HuH-7 (cell line): ENCODE results near the gene RAMAC.
"Not testable (repeated sequence)": the region's sequence is repeated elsewhere in the genome, so short reads cannot be mapped to it uniquely, and the experiment has no call there.

ENCODE experiments used
- DNase-seq: peaks from one replicate; pipeline ENCODE4 v3.0.0; 2011; ENCODE audit warnings: low spot score

The RAMAC gene

DNA sequence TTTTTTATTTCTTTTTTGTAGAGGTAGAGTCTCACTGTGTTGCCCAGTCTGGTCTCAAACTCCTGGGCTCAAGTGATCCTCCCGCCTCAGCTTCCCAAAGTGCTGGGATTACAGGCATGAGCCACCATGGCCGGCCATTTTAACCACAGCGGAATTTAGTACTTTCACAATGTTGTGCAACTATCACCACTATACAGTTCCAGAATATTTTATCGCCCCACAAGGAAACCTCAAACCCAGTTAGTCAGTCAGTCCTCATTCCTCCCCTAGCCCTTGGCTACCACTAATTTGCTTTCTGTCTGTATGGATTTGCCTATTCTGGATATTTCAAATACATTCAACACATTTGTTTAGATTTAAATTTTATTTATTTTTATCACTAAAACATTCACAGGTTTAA is 17.9 kb upstream of the RAMAC start:
- no peak for DNase-seq

DNA sequence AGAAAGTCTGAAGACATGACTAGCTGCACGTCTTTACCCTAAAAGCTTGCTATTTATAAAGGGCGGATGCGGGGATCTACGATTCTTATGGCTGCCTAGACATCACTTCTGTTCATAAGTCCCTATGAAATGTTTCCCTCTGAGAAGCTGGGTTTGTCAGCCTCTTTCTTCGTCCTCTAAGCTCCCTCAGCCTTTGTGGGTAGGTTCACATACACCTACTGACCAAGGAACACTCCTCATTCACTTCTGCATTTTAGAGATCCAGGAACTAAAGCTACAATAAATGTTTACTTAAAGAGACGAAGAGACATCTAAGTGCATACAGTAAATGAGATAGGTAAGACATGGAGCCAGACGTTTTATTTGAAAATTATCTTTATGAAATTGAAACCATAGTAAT is 16.7 kb upstream of the RAMAC start:
- no peak for DNase-seq

DNA sequence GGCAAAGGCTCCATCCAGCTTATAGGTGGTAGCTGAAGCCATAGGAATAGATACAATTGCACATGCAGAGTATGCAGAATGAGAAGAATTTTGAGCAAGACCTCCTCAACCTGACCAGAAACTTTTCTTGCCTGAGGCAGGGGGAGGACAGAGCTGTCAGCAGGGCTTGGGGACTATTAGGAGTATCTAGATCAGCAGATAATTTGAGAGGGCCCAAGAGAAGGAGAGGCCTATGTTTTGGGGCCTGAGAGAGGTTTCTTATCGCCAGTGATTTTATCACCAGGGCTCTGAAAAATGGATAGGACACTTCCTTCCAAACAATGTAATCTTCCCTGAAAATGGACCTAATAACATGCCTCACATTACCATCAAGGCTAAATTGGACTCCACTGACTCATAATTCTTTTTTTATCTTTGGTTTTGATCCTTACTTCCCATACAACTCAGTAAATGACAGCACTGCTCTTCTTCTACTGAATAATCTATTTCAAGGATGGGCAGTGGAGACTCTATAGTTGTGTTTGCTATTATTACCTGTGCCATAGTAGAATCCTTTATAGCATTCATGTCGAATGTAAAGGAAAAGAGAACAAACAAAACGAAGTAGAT is 15.8 kb upstream of the RAMAC start:
- DNase-seq, result no peak

DNA sequence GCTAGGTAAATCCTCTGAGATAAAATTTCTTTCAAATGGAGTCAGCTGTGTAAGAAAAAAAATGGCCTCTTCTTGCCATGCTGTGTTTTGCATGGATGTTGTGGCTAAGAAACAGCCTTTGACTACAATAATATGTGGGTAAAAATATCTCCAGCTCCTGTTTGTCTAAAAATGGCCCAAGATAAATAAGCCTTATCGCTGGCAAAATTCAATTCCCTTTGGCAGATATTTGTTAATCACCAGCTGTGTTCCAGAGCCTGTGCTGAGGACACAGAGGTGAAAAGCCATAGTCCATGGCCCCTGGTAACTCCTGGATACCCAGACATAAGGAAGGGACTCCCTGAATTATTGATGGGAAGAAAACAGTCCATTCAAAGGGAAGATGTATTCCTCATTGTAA is 15.3 kb upstream of the RAMAC start:
- no peak for DNase-seq

DNA sequence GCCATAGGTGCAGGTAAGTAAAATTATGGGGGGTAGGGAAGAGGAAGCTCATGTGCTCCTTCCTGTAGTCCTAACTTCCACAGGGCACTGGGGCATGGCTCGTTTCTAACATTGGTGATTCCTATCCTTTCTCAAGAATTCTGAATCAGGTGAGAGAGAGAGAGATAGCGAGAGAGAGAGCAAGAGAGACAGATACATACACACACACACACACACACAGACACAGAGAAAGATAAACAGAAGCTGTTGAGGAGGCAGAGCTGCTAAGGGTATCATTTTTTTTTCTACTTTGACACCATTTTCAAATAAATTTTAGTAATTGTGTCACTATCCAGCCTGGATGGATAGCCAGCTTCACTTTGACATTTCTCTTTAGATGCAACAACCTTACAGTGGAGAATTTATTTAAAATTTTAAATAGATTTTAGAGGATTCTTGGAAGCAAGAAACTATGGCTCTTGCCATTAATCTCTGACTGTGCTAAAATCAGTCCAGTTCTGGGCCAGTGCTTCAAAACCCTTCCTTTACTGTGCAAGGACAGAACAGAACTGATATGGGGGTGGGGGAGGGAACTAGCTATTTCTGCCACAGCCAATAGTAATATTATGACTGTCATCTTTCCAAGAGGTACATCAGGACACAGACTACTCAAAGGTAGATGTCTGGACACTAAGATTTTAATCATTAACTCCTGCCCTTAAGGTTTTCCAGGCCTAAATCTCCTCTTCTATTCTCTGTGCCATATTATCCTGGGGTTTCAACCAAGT is 14.6 kb upstream of the RAMAC start:
- no peak for DNase-seq

DNA sequence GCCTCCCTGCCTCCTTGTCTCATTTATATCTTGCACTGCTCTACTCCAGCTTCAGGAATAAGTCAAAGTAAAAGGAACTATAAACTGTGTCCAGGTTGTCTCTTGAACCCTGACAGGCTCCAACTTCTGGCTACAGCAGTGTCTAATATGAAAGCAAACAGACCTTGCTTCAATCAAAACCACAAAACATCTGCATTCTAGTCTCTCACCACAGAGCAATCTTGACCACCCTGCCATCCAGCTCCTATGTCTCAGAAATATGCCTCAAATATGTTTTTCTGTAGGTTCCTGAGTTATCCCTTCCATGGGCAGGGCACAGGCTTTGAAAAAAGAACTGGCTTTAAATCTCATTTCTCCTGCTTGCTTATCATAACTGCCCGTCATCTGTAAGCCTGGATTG is 13.0 kb upstream of the RAMAC start:
- DNase-seq, result no peak

DNA sequence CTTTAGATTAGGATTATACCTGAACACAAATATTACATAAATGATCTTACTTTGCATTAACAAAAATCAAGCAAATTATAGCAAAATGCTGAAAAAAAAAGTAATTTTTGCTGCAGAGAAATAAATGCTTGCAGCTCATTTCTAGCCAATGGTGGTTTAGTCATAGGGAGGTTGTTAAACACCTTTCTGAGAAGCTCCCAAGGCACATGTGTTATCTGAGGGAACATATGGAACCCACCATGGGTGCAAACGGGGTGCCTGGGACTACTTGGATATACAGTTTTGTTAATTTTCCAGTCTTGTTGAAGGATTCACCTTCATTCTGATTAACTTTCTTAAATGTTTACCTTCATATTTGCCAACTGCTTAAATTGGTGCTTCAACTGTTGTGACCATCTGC is 8.9 kb upstream of the RAMAC start:
- DNase-seq, result no peak

DNA sequence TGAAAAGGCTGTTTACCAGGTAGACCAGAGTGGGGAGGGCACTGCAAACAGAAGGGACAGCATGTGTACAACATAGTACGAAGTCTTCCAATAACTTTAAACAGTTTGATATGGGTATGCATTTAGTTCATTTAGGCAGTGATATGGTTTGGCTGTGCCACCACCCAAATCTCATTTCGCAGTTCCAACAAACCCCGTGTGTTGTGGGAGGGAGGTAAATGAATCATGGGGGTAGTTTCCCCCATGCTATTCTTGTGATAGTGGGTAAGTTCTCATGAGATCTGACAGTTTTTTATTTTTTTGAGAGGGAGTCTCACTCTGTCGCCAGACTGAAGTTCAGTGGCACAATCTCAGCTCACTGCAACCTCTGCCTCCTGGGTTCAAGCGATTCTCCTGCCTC is 7.6 kb upstream of the RAMAC start:
- DNase-seq, result no peak

DNA sequence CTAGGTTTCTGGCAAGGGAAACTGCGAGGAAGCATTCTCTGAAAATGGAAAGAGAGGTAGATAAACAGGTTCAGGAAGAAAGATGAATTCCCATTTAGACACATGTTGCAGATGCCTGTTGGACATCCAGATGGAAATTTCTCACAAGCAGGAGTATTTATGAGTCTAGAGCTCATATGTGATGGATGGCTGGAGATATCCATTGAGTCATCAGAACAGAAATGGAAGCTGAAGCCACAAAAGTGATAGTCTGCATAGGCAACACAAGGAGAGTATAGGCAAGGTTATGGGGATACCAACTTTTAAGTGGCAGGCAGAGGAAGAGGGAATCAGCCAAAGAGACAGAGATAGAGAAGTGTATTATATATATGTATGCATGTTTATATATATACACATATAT is 6.3 kb upstream of the RAMAC start:
- no peak for DNase-seq

DNA sequence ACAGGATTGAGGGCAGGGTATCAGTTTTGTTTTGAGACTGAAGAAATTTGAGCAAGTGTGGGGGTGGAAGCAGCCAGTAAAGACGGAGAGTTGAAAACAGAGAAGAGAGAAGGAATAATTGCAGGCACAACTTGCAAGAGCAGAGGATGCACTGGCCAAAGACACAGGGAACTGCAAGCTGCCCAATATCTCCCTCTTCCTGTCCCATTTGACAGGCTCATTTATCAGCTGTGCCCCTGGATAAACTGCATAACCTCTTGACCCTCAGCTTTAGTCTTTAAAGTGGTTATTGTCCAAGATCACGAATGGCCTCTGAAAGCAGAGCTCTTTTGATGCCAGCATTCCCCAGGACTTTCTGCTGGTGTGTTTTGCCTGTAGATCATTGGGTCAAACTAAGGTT is 5.0 kb upstream of the RAMAC start:
- DNase-seq, result no peak

DNA sequence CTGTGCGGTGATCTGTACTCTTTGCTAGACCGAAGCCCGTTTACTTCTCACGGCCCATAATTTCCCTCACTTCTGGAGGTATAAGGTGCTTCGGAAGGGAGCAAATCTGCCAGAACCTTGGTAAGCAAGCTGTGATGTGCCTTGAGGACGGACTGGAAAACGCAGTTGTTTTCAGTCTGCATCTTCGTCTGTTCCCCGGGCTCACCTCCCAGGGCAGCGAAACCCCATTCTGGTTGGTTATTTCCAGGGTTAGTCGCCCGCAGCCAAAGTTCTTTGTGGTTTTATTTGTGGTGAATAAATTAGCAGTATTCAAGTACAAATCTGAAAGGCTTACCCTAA is 401 bp downstream of the RAMAC start:
- peak; percentile 45 for DNase-seq

DNA sequence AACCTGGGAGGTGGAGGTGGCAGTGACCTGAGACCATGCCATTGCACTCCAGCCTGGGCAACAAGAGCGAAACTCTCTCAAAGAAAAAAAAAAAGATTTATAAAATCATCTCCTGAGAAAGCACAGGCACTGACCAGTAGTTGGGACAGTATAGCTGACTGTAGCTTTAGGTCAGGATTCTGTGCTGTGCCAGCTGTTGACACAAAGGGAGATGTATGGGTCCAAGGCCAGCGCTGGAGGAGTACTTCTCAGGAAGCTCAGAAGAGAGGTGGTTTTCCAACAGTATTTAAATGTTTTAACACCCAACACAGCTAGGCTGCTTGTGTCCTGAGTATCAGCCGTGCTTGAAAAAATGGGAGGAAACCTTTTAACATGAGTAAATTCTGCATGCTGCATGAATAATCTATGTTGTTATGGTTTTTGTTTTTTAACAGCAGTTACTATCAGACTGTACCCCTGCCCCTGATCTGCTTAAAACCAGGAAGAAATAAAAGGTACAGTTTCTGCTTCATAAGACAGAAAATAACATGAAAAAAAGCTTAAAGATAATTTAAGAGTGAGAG is 6.5 kb downstream of the RAMAC start:
- no peak for DNase-seq

DNA sequence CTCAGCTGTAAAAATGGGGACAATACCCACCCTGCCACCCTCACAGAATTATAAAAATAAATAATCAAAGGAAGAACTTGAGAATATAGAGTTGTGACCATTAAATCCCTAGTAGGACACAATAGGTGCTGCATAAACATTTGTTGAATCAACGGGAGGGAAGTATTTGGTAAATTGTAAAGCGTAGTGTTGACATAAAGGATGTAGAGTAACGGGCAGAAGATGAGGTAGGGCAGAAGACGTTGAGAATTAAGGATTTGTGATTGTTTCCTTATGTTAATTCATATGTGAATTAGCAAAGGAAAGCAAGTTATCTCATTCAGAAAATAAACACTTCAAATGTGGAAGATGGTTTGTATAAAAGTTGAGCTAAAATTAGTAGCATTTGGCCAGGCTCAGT is 7.1 kb downstream of the RAMAC start:
- DNase-seq, result no peak

DNA sequence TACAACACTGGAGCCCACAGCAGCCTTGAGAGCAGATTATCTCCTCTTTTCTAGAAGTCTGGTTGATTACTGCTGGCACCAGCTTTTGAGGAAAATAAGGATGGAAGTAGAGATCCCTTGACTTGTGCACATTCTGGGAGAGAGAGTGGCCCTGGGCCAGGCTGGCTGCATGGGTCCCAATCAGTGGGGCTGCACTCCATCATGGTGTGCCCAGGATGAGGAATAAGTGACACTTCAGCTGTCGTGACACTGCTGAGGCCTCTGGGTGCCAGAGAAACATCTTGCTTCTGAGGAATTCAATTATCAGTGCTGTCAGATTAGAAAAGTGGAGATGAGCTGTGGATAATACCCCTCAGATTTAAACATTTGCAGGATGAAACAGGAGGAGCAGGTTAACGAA is 9.1 kb downstream of the RAMAC start:
- DNase-seq, result no peak

DNA sequence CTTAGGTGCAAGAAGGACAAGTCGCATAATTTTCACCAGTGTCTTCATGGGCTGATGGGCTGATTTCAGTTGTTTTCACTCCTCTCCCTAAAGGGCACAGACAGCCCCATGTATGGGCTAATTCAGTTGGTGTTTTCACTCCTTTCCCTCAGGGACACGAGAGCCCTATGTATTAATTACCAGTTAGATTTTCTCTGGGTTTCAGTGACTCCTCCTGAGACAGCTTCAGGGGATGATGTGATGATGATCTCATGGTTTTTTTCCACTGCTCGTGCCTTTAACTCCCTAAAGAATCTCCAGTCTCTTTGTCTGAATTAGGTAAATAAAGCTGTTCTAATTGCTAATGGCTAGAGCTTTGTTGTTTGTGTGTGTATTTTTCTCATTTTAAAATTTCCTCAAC is 9.9 kb downstream of the RAMAC start:
- DNase-seq, result peak; percentile 28

DNA sequence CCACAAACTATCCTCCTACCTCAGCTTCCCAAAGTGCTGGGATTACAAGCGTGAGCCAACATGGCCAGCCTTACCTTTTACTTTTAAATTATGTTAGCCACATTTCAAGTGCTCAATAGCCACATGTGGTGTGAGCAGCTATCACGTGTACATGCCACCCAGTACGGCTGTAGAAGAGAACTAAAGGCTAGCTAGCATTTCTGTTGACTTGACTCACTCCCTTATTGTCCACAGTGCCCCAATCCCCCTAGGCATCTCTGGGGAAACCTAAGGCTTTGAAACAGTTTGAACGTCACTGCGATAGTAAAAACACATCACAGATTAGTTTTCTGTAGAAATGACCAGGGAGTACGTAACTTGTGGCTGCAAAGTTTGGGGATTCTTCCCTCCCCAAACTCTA is 13.4 kb downstream of the RAMAC start:
- DNase-seq, result no peak

DNA sequence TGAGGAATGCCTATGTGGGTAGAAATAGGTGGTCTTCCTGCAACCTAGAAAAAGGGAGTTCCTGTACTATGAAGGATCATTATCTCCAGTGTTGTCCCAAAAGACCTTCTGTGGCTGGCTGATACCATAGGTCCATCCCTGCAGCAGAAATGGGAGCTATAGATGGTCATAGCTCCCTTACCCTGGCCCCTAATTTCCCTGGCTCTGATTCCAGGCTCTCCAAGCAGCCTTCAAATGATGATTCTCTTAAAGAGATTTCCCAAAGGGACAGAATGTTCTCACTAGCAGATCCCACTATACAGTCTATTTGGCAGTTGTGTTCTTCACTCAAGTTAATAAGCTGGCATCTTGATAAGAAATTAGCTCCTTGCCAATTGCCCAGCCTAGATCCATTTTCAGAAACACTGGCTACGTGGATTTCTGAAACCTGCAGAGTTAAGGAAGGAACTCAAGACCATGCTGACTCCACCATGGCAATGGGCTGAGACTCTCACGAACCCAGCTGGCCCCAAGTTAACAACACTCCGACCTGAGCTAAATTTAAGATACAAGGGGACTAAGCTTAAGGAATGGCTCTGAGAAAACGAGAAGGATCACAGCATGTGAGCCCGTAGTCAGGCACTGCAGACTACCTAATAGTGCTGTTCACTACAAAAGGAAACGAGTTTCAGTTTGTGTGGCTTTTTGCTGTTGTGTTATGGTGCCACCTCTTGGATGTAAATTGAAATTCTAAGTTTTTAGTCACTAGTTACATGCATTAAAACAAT is 14.1 kb downstream of the RAMAC start:
- DNase-seq, result peak; percentile 34

DNA sequence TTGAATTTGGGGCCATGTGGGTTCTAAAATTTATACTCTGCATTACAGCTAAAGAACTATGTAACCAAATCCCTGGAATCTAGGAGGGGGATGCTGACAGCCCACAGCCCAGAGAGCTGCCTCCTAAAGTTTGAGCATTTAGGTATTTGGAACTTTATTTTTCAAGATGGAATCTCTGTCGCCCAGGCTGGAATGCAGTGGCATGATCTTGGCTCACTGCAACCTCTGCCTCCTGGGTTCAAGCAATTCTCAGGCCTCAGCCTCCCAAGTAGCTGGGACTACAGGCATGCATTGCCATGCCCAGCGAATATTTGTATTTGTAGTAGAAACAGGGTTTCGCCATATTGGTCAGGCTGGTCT is 14.6 kb downstream of the RAMAC start:
- DNase-seq, result not testable (repeated sequence)

DNA sequence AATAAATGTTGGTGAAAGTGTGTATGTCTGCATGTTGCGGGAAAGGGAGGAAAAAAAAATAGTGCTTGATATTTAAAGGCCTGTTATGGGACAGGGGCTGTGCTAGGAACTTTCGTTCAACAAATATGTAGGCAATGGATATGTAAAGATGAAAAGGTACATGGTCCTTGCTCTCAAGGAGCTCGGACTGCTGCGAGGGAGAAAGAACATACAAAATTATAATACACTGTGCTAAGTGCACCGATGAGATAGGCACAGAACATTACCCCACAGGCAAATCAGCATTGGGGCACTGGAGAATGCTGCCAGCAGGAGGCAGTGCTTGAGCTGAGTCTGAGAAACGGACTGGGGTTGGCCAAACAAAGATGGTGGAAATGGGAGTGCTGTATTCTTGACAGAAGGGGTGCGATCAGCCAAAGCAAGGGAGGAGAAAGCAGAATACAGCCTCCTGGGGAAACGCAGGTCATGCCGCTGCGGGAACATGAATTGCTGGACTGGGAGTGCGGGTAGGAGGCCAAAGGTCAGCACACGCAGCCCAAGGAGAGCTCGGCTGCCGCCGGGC is 24.8 kb downstream of the RAMAC start:
- peak; percentile 88 for DNase-seq

DNA sequence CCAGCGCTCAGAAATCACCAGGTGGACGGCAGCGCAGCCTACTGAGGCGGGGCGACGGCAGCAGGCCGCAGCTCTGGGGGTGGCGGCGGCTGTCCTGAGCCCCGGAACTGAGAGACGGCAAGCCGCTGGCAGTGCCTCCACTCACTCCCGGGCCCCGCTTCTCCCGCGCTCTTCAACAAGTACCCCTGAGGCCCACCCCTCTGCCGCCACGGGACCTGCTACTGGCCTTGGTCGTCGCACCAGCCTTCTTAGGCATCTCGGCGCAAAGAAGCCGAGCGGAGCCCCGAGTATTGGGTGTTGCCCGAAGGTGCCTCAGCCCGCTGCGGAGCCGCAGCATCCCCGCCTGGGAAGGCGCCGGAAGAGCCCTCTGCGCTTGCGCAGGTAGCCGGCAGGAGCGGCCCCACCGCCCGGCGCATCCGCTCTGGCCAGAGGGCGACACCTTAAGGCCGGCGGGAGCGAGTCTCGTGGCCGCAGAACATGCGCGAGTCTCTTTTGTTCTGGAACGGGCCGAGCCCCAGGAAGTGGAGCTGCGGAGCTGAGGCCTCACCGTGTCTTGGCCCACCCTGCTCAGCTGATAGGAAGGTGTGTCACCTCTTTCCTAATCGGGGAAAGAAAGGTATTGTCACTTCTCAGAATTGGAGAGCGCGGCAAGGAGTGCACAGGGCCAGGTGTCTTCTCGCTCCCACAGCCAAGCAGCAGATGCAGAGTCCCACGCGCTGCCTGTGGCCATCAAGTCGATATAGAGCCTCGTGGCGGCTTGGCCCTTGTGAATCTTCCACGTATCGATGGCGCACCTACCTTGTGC is 25.5 kb downstream of the RAMAC start, which contains the start of gene C15orf40:
Gene C15orf40, minus strand, starts transcription at position 369 of the 805 bp plus-strand sequence. Its CDS starts 32 bp downstream, at position 337.
- peak; percentile 95 for DNase-seq

DNA sequence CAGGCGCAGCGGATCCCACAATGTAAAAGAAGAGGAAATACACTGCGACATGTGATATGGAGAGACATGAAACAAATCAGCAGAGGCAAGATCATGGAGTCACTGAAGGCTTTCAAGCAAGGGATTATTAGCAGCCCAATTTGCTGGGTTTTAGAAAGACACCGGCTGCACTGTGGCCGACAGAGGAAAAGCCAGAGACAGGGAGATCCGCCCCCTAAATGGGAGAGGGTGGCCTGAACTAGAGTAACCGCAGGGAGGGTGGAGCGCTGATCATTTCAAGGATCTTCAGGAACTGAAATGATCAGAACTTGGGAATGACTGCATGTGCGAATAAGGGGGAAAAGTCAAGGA is 26.0 kb downstream of the RAMAC start:
- no peak for DNase-seq

DNA sequence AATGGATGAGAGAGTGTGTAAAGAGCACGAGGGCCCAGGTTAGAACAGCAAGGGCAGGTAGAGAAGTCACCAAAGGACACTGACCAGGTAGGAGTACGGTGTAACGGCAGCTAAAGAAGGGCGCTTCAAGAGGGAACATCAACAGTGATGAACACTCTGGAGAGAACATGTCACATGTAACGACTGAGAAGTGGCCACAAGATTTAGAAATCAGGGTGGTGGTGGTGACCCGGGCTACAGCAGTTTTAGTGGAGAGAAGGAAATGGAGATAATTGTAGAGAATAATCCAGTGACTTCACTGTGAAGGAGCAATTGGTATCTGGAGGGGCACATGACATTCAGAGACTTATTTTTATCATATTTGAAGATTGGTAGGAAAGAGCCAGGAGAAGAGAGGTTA is 26.6 kb downstream of the RAMAC start:
- no peak for DNase-seq
